HL-60/S4 treated with retinoic acid at 250 ng/mL for 4 days and 3 days (cell line): Measurements from ENCODE around the gene TLL2.

Experiments used
- in situ Hi-C: fragments of 300-500 bp; cut with MboI; formaldehyde crosslinking; loops from 2 replicates; pipeline ENCODE4 v1.7.0; 2022; ENCODE audit warnings: low sequenced_read_pairs

TLL2 gene

GRCh38 chr10:96468845-96469244 is 44.9 kb downstream of the TLL2 start:
- in situ Hi-C loops = no loop called here

- in situ Hi-C loops = no loop called here
Measured at GRCh38 chr10:96465599-96465998, 48.1 kb downstream of the TLL2 start.

- in situ Hi-C loops = no loop called here
Measured at GRCh38 chr10:96463562-96463961, 50.2 kb downstream of the TLL2 start.

GRCh38 chr10:96462606-96463151 is 51.0 kb downstream of the TLL2 start:
- in situ Hi-C loops = no loop called here

- in situ Hi-C loops = no loop called here
Measured at GRCh38 chr10:96460316-96460715, 53.4 kb downstream of the TLL2 start.

GRCh38 chr10:96457341-96457740 is 56.4 kb downstream of the TLL2 start:
- in situ Hi-C loops = no loop called here

GRCh38 chr10:96456296-96456840 is 57.4 kb downstream of the TLL2 start:
- in situ Hi-C loops = no loop called here

GRCh38 chr10:96453856-96454583 is 59.7 kb downstream of the TLL2 start:
- in situ Hi-C loops = no loop called here

- in situ Hi-C loops = no loop called here
Measured at GRCh38 chr10:96452494-96453153, 61.1 kb downstream of the TLL2 start.

GRCh38 chr10:96450529-96451207 is 63.1 kb downstream of the TLL2 start:
- in situ Hi-C loops = no loop called here

GRCh38 chr10:96448558-96448957 is 65.2 kb downstream of the TLL2 start:
- in situ Hi-C loops = no loop called here

- in situ Hi-C loops = no loop called here
Measured at GRCh38 chr10:96448021-96448457, 65.7 kb downstream of the TLL2 start.

- in situ Hi-C loops = no loop called here
Measured at GRCh38 chr10:96446966-96447596, 66.6 kb downstream of the TLL2 start.

- in situ Hi-C loops = no loop called here
Measured at GRCh38 chr10:96441987-96442643, 71.6 kb downstream of the TLL2 start.

GRCh38 chr10:96441322-96441885 is 72.3 kb downstream of the TLL2 start:
- in situ Hi-C loops = no loop called here

- in situ Hi-C loops = no loop called here
Measured at GRCh38 chr10:96440361-96441292, 73.1 kb downstream of the TLL2 start.

GRCh38 chr10:96439725-96440124 is 74.0 kb downstream of the TLL2 start:
- in situ Hi-C loops = no loop called here

GRCh38 chr10:96436035-96436434 is 77.7 kb downstream of the TLL2 start:
- in situ Hi-C loops = no loop called here
